Liver (tissue), 3 donors: ENCODE results near the gene SLC66A2.

ENCODE experiments used
- ATF3 ChIP-seq: IDR thresholded peaks from 2 replicates; pipeline ENCODE4 v1.6.1; 2016; ENCODE audit warnings: antibody characterized with exemption
- CTCF ChIP-seq: fragments of 150-350 bp; IDR thresholded peaks from 2 replicates; pipeline ENCODE4 v1.5.1; 2017; ENCODE audit warnings: improper control_type of control experiment, low read depth, low read length; ENCODE audit not compliant: missing input control
- EGR1 ChIP-seq, 2 donors: IDR thresholded peaks; 2 replicates each; pipeline ENCODE4 v1.6.1; 2016 to 2018; ENCODE audit warnings: antibody characterized with exemption in 2 of 2, low read depth in 2 of 2
- MAX ChIP-seq: IDR thresholded peaks from 2 replicates; pipeline ENCODE4 v1.6.1; 2016; ENCODE audit warnings: antibody characterized with exemption
- RAD21 ChIP-seq, 2 donors: IDR thresholded peaks; 2 replicates each; pipeline ENCODE4 v1.6.1; 2016; ENCODE audit warnings: antibody characterized with exemption in 2 of 2, mild to moderate bottlenecking in 2 of 2
- REST ChIP-seq: IDR thresholded peaks from 2 replicates; pipeline ENCODE4 v1.6.1; 2016; ENCODE audit warnings: antibody characterized with exemption, mild to moderate bottlenecking
- RXRA ChIP-seq, 2 donors: IDR thresholded peaks; 2 replicates each; pipeline ENCODE4 v1.6.1; 2017 to 2018; ENCODE audit warnings: antibody characterized with exemption in 2 of 2, mild to moderate bottlenecking in 1 of 2
- SP1 ChIP-seq: IDR thresholded peaks from 2 replicates; pipeline ENCODE4 v1.6.1; 2018; ENCODE audit warnings: antibody characterized with exemption, mild to moderate bottlenecking
- TAF1 ChIP-seq: conservative IDR thresholded peaks from 2 replicates; pipeline ENCODE4 v1.6.1; 2016; ENCODE audit warnings: antibody characterized with exemption, mild to moderate bottlenecking
- YY1 ChIP-seq: IDR thresholded peaks from 2 replicates; pipeline ENCODE4 v1.6.1; 2016; ENCODE audit warnings: antibody characterized with exemption, mild to moderate bottlenecking
- ZBTB33 ChIP-seq: IDR thresholded peaks from 2 replicates; pipeline ENCODE4 v1.6.1; 2016; ENCODE audit warnings: antibody characterized with exemption
- donor health status: healthy.
- donor health status: healthy.

GRCh38 chr18:79868168-79868784, 83.2 kb downstream of the SLC66A2 start:
- TF ChIP-seq YY1 = no peak
- TF ChIP-seq CTCF = no peak
- no peak for TF ChIP-seq RAD21 (IDR thresholded peaks at IDR 0.05)
- no peak for TF ChIP-seq SP1
- no peak for TF ChIP-seq EGR1 (IDR thresholded peaks at IDR 0.05; ENCODE audit: low read depth in 2 of 2)
- TF ChIP-seq REST = no peak
- no peak for TF ChIP-seq TAF1
- no peak for TF ChIP-seq ZBTB33
- no peak for TF ChIP-seq ATF3
- no peak for TF ChIP-seq RXRA (IDR thresholded peaks at IDR 0.05)
- no peak for TF ChIP-seq MAX
